Measurements from ENCODE around the gene SPPL3.

GRCh38 chr12:120712610-120713009 lies 191.5 kb downstream of the SPPL3 start:
- no peak for TF ChIP-seq CEBPB (IDR thresholded peaks at IDR 0.05)
- TF ChIP-seq RAD21 (IDR thresholded peaks at IDR 0.05; ENCODE audit: low read depth): no peak
- no peak for TF ChIP-seq TCF12 (IDR thresholded peaks at IDR 0.05; ENCODE audit: low read depth)
- no peak for TF ChIP-seq REST (IDR thresholded peaks at IDR 0.05; ENCODE audit: low read depth)
- TF ChIP-seq USF1 (IDR thresholded peaks at IDR 0.05): no peak
- no peak for TF ChIP-seq TAF1 (IDR thresholded peaks at IDR 0.05; ENCODE audit: low read depth)
- TF ChIP-seq MAX (IDR thresholded peaks at IDR 0.05): no peak
- no peak for TF ChIP-seq EGR1 (IDR thresholded peaks at IDR 0.05)
